ENCODE results near the gene SSC4D. TPM values are rescaled to one million over a fixed set of nuclear protein-coding genes. Genes with fewer than 3 reads are reported as not detected.
"Not testable (repeated sequence)": the region's sequence is repeated elsewhere in the genome, so short reads cannot be mapped to it uniquely, and the experiment has no call there.

The SSC4D gene
- total and polyA plus RNA-seq, 7 experiments from 2014 or later, result 0.24 to 0.35 TPM; not detected in 5

- Mint-ChIP-seq H3K36me3 (peaks cover 0 to 3% (median 0%) of the 10 kb centered on the region in 5 donors), H3K4me1 (peaks cover 0 to 23% (median 0%) of the 10 kb centered on the region in 7 donors), H3K27ac (peak overlapping the region in 1 of 9 donors; percentile 9), H3K4me3 (no peak overlapping the region), H3K27me3 (peaks cover 0 to 8% (median 0%) of the 10 kb centered on the region in 5 donors), H3K9me3 (no peaks in the 10 kb centered on the region)
- Histone ChIP-seq H3K4me3 (ENCODE audit: low read length) (no peak overlapping the region), H3K4me1 (ENCODE audit: control insufficient read depth in 2 of 2, insufficient read depth in 2 of 2, low read length in 2 of 2) (no peaks in the 10 kb centered on the region), H3K27ac (ENCODE audit: low read depth, low read length) (no peak overlapping the region), H3K36me3 (ENCODE audit: control insufficient read depth in 2 of 3, insufficient read depth in 3 of 3, low read length in 3 of 3) (no peaks in the 10 kb centered on the region), H3K9me3 (ENCODE audit: control insufficient read depth in 2 of 3, low read length in 3 of 3) (no peaks in the 10 kb centered on the region), H3K27me3 (ENCODE audit: control insufficient read depth in 2 of 2, insufficient read depth in 2 of 2, low read length in 2 of 2) (no peaks in the 10 kb centered on the region)
- ChIA-PET CTCF (no interaction called here), POLR2A (interaction anchor here (1.1 kb wide), 1 partner anchor 68 kb away, joined by 4 read pairs; no protein-coding TSS in a partner anchor)
- intact Hi-C loops (cut with micrococcal nuclease), result no loop called here
- ATAC-seq, result no peak
- no peak for DNase-seq
Measured at GRCh38 chr7:76428149-76428823, 18.8 kb upstream of the SSC4D start.

GRCh38 chr7:76427635-76428034 is 18.1 kb upstream of the SSC4D start:
- ChIA-PET POLR2A (no interaction called here), CTCF (no interaction called here)
- Mint-ChIP-seq H3K4me1 (peaks cover 0 to 24% (median 0%) of the 10 kb centered on the region in 7 donors), H3K36me3 (peaks cover 0 to 3% (median 0%) of the 10 kb centered on the region in 5 donors), H3K4me3 (no peak overlapping the region), H3K9me3 (no peaks in the 10 kb centered on the region), H3K27me3 (peaks cover 0 to 15% (median 3%) of the 10 kb centered on the region in 5 donors), H3K27ac (peak overlapping the region in 1 of 9 donors; percentile 33)
- no peak for DNase-seq
- H3K36me3 ChIP-seq (ENCODE audit: control insufficient read depth in 2 of 3, insufficient read depth in 3 of 3, low read length in 3 of 3), result no peaks in the 10 kb centered on the region
- no peak overlapping the region for H3K4me3 ChIP-seq (ENCODE audit: low read length)
- no peaks in the 10 kb centered on the region for H3K27me3 ChIP-seq (ENCODE audit: control insufficient read depth in 2 of 2, insufficient read depth in 2 of 2, low read length in 2 of 2)
- no peaks in the 10 kb centered on the region for H3K9me3 ChIP-seq (ENCODE audit: control insufficient read depth in 2 of 3, low read length in 3 of 3)
- no peak for ATAC-seq
- no peak overlapping the region for H3K27ac ChIP-seq (ENCODE audit: low read depth, low read length)
- H3K4me1 ChIP-seq (ENCODE audit: control insufficient read depth in 2 of 2, insufficient read depth in 2 of 2, low read length in 2 of 2), result no peaks in the 10 kb centered on the region
- intact Hi-C loops (cut with micrococcal nuclease), result no loop called here

- H3K27me3 ChIP-seq (ENCODE audit: control insufficient read depth in 2 of 2, insufficient read depth in 2 of 2, low read length in 2 of 2), result no peaks in the 10 kb centered on the region
- CTCF ChIA-PET, result no interaction called here
- H3K4me3 Mint-ChIP-seq, result no peak overlapping the region
Measured at GRCh38 chr7:76426246-76426645, 16.7 kb upstream of the SSC4D start.

GRCh38 chr7:76425558-76425957 is 16.1 kb upstream of the SSC4D start:
- H3K36me3 ChIP-seq (ENCODE audit: control insufficient read depth in 2 of 3, insufficient read depth in 3 of 3, low read length in 3 of 3); DNase-seq; H3K27ac ChIP-seq (ENCODE audit: low read depth, low read length); H3K9me3 ChIP-seq (ENCODE audit: control insufficient read depth in 2 of 3, low read length in 3 of 3); H3K27me3 ChIP-seq (ENCODE audit: control insufficient read depth in 2 of 2, insufficient read depth in 2 of 2, low read length in 2 of 2); CTCF ChIA-PET; H3K36me3 Mint-ChIP-seq; H3K9me3 Mint-ChIP-seq; H3K27ac Mint-ChIP-seq; intact Hi-C loops (cut with micrococcal nuclease); H3K4me3 Mint-ChIP-seq; ATAC-seq; POLR2A ChIA-PET; H3K4me3 ChIP-seq (ENCODE audit: low read length); H3K4me1 ChIP-seq (ENCODE audit: control insufficient read depth in 2 of 2, insufficient read depth in 2 of 2, low read length in 2 of 2): not testable (repeated sequence)
- Mint-ChIP-seq H3K4me1 (peaks cover 0 to 24% (median 0%) of the 10 kb centered on the region in 7 donors), H3K27me3 (peaks cover 0 to 18% (median 3%) of the 10 kb centered on the region in 5 donors)

More at GRCh38 chr7:76426246-76426645, 16.7 kb upstream of the SSC4D start:
- H3K27ac Mint-ChIP-seq, result no peak overlapping the region
- Histone ChIP-seq H3K9me3 (ENCODE audit: control insufficient read depth in 2 of 3, low read length in 3 of 3) (no peaks in the 10 kb centered on the region), H3K4me3 (ENCODE audit: low read length) (no peak overlapping the region), H3K4me1 (ENCODE audit: control insufficient read depth in 2 of 2, insufficient read depth in 2 of 2, low read length in 2 of 2) (no peaks in the 10 kb centered on the region), H3K27ac (ENCODE audit: low read depth, low read length) (no peak overlapping the region), H3K36me3 (ENCODE audit: control insufficient read depth in 2 of 3, insufficient read depth in 3 of 3, low read length in 3 of 3) (no peaks in the 10 kb centered on the region)
- no peaks in the 10 kb centered on the region for H3K9me3 Mint-ChIP-seq
- peaks cover 0 to 18% (median 3%) of the 10 kb centered on the region in 5 donors for H3K27me3 Mint-ChIP-seq
- ATAC-seq (no peak), DNase-seq (no peak)
- peaks cover 0 to 3% (median 0%) of the 10 kb centered on the region in 5 donors for H3K36me3 Mint-ChIP-seq
- intact Hi-C loops (cut with micrococcal nuclease), result no loop called here
- peaks cover 0 to 24% (median 0%) of the 10 kb centered on the region in 7 donors for H3K4me1 Mint-ChIP-seq
- POLR2A ChIA-PET, result no interaction called here

GRCh38 chr7:76425156-76425555 is 15.7 kb upstream of the SSC4D start:
- intact Hi-C loops (cut with micrococcal nuclease), result no loop called here
- no peaks in the 10 kb centered on the region for H3K27me3 ChIP-seq (ENCODE audit: control insufficient read depth in 2 of 2, insufficient read depth in 2 of 2, low read length in 2 of 2)
- ATAC-seq (no peak), DNase-seq (no peak)
- H3K27ac ChIP-seq (ENCODE audit: low read depth, low read length), result no peak overlapping the region
- POLR2A ChIA-PET, result no interaction called here
- CTCF ChIA-PET, result no interaction called here
- peaks cover 0 to 22% (median 3%) of the 10 kb centered on the region in 5 donors for H3K27me3 Mint-ChIP-seq
- no peaks in the 10 kb centered on the region for H3K36me3 Mint-ChIP-seq
- no peaks in the 10 kb centered on the region for H3K9me3 ChIP-seq (ENCODE audit: control insufficient read depth in 2 of 3, low read length in 3 of 3)
- H3K27ac Mint-ChIP-seq, result peak overlapping the region in 1 of 9 donors; percentile 93
- H3K36me3 ChIP-seq (ENCODE audit: control insufficient read depth in 2 of 3, insufficient read depth in 3 of 3, low read length in 3 of 3), result no peaks in the 10 kb centered on the region
- no peak overlapping the region for H3K4me3 ChIP-seq (ENCODE audit: low read length)
- H3K4me1 ChIP-seq (ENCODE audit: control insufficient read depth in 2 of 2, insufficient read depth in 2 of 2, low read length in 2 of 2), result no peaks in the 10 kb centered on the region
- peak overlapping the region in 1 of 10 donors; percentile 35 for H3K4me3 Mint-ChIP-seq
- H3K4me1 Mint-ChIP-seq, result peaks cover 0 to 26% (median 0%) of the 10 kb centered on the region in 7 donors
- no peaks in the 10 kb centered on the region for H3K9me3 Mint-ChIP-seq

GRCh38 chr7:76424413-76425111 is 15.1 kb upstream of the SSC4D start, which contains the start of gene ZP3:
Gene ZP3, plus strand, starts transcription at chr7:76424950. Its CDS starts 15 bp downstream, at chr7:76424965.
- no peak within 1 kb of the TSS for H3K27ac ChIP-seq (ENCODE audit: low read depth, low read length)
- Mint-ChIP-seq H3K9me3 (no peaks in the 10 kb centered on the region), H3K27me3 (peaks cover 0 to 28% (median 3%) of the 10 kb centered on the region in 5 donors), H3K4me3 (peak within 1 kb of the TSS in 1 of 10 donors; percentile 76), H3K4me1 (peaks cover 0 to 28% (median 0%) of the 10 kb centered on the region in 7 donors), H3K36me3 (no peaks in the 10 kb centered on the region), H3K27ac (peak within 1 kb of the TSS in 1 of 9 donors; percentile 93)
- H3K36me3 ChIP-seq (ENCODE audit: control insufficient read depth in 2 of 3, insufficient read depth in 3 of 3, low read length in 3 of 3), result no peaks in the 10 kb centered on the region
- ATAC-seq (no peak), DNase-seq (no peak)
- ChIA-PET POLR2A (no interaction called here), CTCF (no interaction called here)
- no peak within 1 kb of the TSS for H3K4me3 ChIP-seq (ENCODE audit: low read length)
- H3K27me3 ChIP-seq (ENCODE audit: control insufficient read depth in 2 of 2, insufficient read depth in 2 of 2, low read length in 2 of 2), result no peaks in the 10 kb centered on the region
- H3K9me3 ChIP-seq (ENCODE audit: control insufficient read depth in 2 of 3, low read length in 3 of 3), result no peaks in the 10 kb centered on the region
- no peaks in the 10 kb centered on the region for H3K4me1 ChIP-seq (ENCODE audit: control insufficient read depth in 2 of 2, insufficient read depth in 2 of 2, low read length in 2 of 2)
- intact Hi-C loops (cut with micrococcal nuclease), result no loop called here

Data from naive thymus-derived CD4-positive, alpha-beta T cell (primary cell).